ENCODE data around the gene FAM89A.
"Not testable (repeated sequence)": the region's sequence is repeated elsewhere in the genome, so short reads cannot be mapped to it uniquely, and the experiment has no call there.

Gene FAM89A

GRCh38 chr1:231046730-231047395, 6.8 kb upstream of the FAM89A start:
- H3K27ac ChIP-seq: no peak overlapping the region
- no peak for TF ChIP-seq CTCF (conservative IDR thresholded peaks at IDR 0.05)

- H3K27ac ChIP-seq: not testable (repeated sequence)
Observed at GRCh38 chr1:231045921-231046729, 6.1 kb upstream of the FAM89A start.

DNA sequence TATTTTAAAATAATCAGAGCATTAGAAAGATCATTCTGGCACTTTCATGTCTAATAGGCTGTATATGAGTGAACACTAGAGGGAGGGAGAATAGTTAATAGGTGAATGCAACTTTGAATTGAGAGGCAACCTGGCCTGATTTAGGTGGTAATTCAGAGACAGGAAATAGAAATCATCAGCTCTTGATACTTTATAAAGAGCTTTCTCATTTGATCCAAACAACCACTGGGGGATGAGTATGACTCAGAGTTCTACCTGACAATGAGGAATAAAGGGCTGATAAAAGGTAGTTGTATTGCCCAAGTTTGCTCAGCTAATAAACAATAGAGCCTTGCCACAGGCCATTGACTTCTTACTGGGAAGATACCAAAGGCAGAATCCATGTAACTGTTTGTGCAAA, 5.2 kb upstream of the FAM89A start:
- H3K27ac ChIP-seq: no peak overlapping the region
- 0 out of 2 replicates have a peak, but pooled peaks have one; percentile 7 for TF ChIP-seq CTCF (conservative IDR thresholded peaks at IDR 0.05)

DNA sequence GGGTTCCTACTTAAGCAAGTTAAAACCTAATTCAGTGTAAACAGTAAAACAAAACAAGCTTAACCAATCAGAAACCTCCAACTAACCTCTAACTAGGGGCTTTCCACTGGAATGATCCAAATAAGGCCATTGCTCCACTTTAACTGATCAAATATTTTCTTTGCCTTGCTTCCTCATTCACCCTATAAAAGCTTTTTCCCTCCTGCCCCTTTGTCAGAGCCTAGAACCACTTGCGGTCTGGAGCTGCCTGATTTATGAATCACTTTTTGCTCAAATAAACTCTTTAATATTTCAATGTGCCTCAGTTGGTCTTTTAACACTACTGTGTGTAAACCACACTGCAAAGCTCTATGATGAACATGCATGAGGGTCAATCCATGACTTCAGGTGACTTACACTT, 4.5 kb upstream of the FAM89A start:
- H3K27ac ChIP-seq: no peak overlapping the region
- no peak for TF ChIP-seq CTCF (conservative IDR thresholded peaks at IDR 0.05)

GRCh38 chr1:231041719-231042261, 1.7 kb upstream of the FAM89A start:
- no peak overlapping the region for H3K27ac ChIP-seq
- no peak for TF ChIP-seq CTCF (conservative IDR thresholded peaks at IDR 0.05)

DNA sequence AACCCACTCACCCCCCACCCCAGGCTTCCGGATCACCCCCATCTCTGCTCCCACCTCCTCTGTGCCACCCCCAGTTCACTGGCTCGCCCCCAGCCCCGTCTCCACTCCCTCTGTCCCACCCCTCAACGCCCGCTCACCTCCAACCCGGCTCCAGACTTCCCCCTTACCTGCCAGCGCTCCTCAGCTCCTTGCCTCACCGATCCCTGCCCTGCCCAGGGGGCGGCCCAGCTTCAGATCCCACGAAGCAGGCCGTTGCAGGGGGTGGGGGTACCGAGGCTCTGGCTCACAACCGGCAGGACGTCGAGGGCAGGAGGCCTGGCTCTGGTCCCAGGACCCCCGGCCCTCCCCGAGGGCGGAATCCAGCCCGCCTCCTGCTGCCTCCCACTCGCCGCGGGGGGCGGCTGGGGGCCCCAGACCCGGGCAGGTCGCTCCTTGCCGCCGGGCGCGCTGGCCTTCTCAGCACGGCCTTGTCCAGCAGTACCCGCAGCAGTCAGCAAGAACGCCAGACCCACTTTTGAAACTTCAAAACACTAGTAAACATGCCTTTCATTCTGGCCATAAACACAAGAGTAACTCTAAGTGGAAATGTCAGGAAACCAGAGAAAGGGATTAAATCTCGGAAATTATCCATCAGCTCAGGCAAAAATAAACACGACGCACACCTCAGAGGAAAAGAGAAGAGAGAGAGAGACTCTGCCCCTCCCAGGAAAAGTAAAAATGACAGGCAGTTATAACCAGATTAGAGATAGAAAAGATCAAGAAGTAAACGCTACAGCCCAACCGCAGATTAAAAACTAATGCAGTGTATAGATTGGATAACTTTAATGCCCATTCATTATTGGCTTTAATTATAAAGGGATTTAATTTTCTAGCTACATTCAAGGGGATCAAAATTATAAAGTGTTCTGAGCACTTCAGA, 1.0 kb upstream of the FAM89A start:
- H3K27ac ChIP-seq: peak overlapping the region; percentile 46; the same call in 1 of the 2 replicates
- TF ChIP-seq CTCF (conservative IDR thresholded peaks at IDR 0.05): no peak

DNA sequence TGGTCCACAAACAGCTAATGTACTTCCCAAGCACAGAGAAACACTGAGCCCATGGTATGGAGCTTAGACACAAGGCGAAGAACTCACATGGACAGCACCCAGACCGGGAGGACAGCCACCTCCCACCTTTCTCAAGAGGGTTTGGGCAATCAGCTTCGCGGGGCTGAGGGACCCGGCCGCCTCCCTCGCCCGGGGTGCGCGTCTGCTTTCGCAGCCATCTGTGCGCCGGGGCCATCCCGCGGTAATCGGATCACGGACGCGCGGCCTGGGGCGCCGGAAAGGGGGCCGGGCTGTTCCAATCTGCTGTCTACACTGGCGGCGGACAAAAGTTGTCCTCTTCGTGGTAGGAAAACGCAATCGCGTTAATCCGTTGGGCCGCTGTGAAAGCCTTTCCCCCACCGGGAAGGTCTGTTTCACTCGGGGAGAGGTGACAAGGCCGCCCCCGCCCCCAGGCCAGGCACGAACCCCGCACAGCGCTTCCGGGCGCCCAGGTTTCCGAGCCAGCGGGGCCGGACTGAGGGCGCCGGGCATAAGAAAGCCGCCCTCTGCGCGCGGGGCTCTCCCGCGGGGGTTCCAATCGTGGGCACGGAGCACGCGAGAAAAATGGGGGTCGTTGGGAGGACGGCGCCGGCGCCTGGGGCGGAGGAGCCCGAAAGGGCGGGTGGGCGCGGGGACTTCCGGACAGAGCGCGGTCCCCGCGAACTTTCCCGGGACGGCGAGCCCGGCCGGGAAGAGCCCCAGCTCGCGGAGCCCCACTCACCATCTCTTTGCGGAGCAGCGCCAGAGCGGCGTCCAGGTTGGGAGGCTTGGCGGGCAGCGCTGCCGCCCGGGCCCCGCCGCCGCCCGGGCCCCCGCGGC, 664 bp downstream of the FAM89A start:
- H3K27ac ChIP-seq: peak overlapping the region; percentile 46; the same call in 1 of the 2 replicates
- TF ChIP-seq CTCF (conservative IDR thresholded peaks at IDR 0.05): no peak
